GM21381 (cell line): ENCODE measurements around the gene CMSS1.
"Not testable (repeated sequence)": the region's sequence is repeated elsewhere in the genome, so short reads cannot be mapped to it uniquely, and the experiment has no call there.

Experiments used
- ATAC-seq: cut with Tn5 transposase; IDR thresholded peaks from one replicate; pipeline ENCODE4 v1.9.1; 2021; ENCODE audit warnings: mild to moderate bottlenecking, moderate library complexity; ENCODE audit not compliant: unreplicated experiment

CMSS1 gene

DNA sequence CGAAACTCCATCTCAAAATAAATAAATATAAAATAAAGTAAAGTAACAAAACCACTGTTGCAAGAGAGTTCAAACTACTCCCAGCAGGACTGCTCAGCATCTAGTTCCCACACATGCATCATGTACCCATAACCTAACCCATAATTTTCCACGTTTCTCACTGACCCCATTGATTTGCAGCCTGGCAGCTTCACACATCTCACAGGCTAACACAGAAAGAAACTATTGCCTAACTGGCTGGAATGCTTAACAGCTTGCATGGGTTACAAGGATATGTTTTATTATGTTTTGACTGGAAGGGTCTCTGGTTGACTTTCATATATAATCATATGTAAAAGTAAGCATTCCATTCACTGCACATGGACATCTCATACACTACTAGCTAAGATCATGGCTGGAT lies 387.5 kb downstream of the CMSS1 start:
- ATAC-seq: no peak

- no peak for ATAC-seq
Observed at GRCh38 chr3:100206687-100207086, 389.0 kb downstream of the CMSS1 start.

DNA sequence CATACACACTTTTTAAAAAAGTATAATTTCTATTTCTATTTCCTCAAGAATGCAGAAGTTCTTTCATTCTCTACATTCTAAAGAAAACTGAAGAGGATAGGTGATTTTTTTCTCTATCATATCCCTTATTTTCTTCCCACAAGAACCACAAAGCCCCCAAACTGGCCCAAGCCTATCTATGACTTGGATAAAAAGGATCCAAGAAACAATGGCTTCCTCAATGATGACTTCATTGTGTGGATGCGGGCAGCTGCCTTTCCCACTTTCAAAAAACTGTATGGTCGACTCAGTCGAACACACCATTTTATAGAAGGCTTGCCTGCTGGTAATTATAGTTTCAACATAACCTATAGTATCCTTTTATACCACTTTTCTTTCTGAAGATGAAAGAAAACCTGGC lies 390.2 kb downstream of the CMSS1 start:
- ATAC-seq: no peak

- ATAC-seq: no peak
Observed at GRCh38 chr3:100209169-100209568, 391.5 kb downstream of the CMSS1 start.

DNA sequence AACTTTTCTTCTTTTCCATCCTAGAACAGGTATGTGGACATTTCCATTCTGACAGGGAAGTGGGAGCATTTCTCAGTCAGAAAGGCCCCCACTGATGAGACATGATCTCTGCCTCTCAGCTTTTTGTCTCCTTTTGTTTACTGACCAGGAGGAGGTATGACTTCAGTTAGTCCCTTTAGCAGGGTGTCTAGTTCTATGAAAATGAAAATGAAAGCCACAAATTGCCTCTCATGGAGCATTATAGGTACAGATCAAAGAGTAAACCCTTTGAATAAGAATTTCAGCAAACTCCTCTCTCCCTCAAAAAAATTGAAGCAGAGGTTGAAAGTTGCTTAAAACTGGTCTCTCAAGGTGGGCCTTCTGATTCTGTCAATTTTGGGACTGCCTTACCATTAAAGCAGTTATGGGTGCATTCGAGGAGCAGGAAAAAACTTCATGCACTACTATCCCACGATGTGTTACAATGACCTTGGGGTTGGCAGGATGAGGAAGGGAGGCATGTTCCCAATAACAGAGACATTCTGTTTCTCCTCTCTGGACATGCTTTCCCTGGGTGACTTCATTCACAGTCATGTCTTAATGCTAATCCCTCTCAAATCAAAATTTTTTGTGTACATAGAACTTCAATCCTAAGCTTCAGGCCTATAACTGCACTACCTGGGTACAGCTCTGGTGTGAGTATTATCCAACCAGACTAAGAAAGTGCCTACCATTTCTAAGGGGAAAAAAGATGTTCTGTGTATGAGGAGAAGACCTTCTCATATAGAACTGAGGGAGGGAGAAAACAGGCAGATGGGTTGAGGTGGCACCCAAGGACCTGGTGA lies 392.5 kb downstream of the CMSS1 start:
- peak; percentile 91 for ATAC-seq

- ATAC-seq: no peak
Observed at GRCh38 chr3:100210772-100211135, 393.1 kb downstream of the CMSS1 start.

DNA sequence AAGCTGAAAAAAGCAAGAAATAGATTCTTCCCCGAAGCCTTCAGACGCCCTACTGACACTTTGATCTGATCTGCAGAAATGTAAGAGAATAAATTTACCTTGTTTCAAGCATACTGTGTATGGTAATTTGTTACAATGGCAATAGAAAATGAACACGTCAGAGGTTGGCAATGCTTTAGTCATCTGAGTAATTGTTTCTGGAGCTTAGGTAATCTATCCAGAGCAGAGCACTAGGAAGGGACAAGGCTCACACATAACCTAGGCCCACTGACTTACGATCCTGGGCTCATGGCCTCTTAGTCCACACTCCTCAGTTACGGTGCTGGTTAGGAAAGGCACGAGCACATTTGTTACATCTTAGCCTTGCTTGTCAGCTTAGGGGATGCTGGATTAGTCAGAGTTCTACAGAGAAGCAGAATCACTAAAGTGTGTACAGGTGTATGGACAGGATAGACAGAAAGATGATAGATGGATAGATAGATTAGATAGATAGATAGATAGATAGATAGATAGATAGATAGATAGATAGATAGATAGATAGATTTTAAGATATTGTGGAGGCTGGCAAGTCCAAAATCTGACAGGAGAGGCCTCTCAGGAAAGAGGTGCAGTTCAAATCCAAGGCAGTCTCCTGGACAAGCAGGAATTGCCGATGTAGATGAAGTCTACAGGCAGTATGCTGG lies 396.4 kb downstream of the CMSS1 start:
- no peak for ATAC-seq

GRCh38 chr3:100214574-100214964 lies 396.9 kb downstream of the CMSS1 start:
- no peak for ATAC-seq

- ATAC-seq: no peak
Observed at GRCh38 chr3:100216713-100217112, 399.1 kb downstream of the CMSS1 start.

DNA sequence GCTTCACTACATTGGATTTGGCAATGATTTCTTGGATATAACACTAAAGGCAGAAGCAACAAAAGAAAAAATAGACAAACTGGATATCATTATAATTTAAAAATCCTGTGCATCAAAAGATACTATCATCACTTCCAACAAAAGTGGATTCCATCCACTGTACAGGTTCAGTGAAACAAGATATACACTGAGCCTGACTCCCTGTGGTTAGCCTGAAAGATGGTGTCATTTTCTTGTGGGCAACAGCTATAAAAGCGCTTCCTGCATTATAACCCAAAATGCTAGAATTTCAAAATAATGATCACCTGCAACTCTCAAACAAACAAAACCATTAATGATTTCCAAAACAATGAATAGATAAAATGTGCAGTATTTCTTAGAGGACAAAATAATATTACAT lies 403.5 kb downstream of the CMSS1 start:
- ATAC-seq: no peak

GRCh38 chr3:100225193-100225592 lies 407.5 kb downstream of the CMSS1 start:
- no peak for ATAC-seq

GRCh38 chr3:100225883-100226282 lies 408.2 kb downstream of the CMSS1 start:
- no peak for ATAC-seq

DNA sequence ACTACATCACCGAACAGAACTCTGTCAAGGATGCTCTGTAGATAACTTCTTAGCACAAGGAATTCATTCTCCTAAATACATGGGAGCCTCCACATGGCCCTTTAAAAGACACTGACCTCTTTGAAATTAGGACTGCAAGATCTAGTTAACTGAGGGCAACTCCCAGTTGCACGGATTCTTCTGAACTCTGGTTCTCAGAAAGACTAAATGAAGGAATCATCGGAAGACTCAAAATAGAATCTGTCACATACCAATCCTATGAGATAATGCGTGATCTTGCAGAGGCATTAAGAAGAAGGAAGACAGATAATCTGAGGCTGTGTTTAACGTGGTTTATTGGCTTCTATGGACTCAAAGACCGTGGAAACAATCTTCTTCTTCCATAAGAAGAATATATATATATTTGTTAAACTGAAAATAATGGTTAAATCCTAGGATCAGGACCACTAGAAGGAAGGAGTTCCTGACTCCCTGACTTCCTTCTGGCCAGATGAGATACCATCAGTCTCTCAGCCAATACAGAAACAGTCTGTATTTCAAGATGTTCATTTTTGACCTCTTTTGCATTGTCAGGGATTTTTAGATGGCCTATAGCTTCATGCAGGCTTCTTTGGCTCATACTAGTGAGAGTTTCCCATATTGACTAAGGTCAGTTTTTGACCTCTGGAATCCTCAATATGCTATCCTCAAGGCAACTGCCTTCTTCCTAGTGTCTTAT lies 409.2 kb downstream of the CMSS1 start:
- no peak for ATAC-seq

DNA sequence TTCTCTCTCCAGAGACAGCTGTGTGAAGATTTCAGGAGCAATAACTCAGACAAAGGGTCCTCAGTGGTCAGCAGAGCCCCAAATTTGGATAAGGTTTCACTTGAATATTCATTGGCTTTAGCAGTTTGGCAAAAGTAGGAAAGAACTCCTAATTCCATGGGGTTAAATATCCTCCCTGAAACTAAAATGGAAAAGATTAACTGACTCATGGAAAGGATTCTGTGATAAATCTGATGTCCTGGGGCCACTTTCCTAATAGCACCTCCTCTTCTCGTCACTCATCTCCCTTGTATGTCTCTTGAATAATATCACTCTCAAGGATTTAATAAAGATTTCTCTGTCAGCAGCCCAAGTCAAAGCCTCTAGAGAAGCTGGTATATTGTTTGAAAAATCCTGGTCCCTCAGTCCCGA lies 409.9 kb downstream of the CMSS1 start:
- no peak for ATAC-seq

- ATAC-seq: no peak
Observed at GRCh38 chr3:100228247-100228646, 410.6 kb downstream of the CMSS1 start.

GRCh38 chr3:100229188-100229587 lies 411.5 kb downstream of the CMSS1 start:
- ATAC-seq: not testable (repeated sequence)

DNA sequence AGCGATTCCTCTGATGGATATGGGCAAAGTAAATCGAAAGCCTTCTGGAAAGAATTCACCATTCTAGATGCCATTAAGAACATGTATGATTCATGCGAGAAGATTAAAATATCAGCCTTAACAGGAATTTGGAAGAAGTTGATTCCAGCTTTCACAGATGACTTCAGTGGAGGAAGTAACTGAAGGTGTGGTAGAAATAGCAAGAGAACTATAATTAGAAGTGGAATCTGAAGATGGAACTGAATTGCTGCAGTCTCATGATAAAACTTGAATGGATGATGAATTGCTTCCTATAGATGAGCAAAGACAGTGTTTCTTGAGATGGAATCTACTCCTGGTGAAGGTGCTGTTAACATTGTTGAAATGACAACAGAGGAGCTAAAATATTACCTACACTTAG lies 413.0 kb downstream of the CMSS1 start:
- no peak for ATAC-seq
